Measurements from ENCODE around the gene ARHGAP22. TPM values are rescaled to one million over a fixed set of nuclear protein-coding genes. Genes with fewer than 3 reads are reported as not detected.

ARHGAP22 gene
- total RNA-seq, 1 experiment from 2014 or later, result 9.9 TPM

- H3K27me3 ChIP-seq (ENCODE audit: insufficient read depth, low read length), result no peaks in the 10 kb centered on the region
- TF ChIP-seq EGR1 (IDR thresholded peaks at IDR 0.05; ENCODE audit: low read depth) (no peak), YY1 (IDR thresholded peaks at IDR 0.05; ENCODE audit: extremely low read depth, insufficient replicate concordance, low read depth, low read length) (no peak), SP1 (IDR thresholded peaks at IDR 0.05; ENCODE audit: low read depth) (no peak), MAX (IDR thresholded peaks at IDR 0.05) (no peak), CTCF (IDR thresholded peaks at IDR 0.05 in 2 of 3, conservative IDR thresholded peaks at IDR 0.05 in 1 of 3; ENCODE audit: borderline replicate concordance in 1 of 3, insufficient read depth in 1 of 3, low read depth in 2 of 3, low read length in 2 of 3) (no peak), CEBPB (IDR thresholded peaks at IDR 0.05; ENCODE audit: low read depth) (no peak), CBX3 (IDR thresholded peaks at IDR 0.05; ENCODE audit: low read depth) (no peak), SRF (IDR thresholded peaks at IDR 0.05; ENCODE audit: low read depth) (no peak), ZFX (IDR thresholded peaks at IDR 0.05) (no peak), SIN3A (IDR thresholded peaks at IDR 0.05; ENCODE audit: low read depth) (no peak), ELF1 (IDR thresholded peaks at IDR 0.05; ENCODE audit: borderline replicate concordance, low read depth) (no peak), REST (IDR thresholded peaks at IDR 0.05; ENCODE audit: low read depth) (no peak), ATF3 (IDR thresholded peaks at IDR 0.05) (no peak), FOSL1 (IDR thresholded peaks at IDR 0.05; ENCODE audit: low read depth) (no peak), POLR2A (IDR thresholded peaks at IDR 0.05; ENCODE audit: borderline replicate concordance, extremely low read depth, insufficient read depth, insufficient read length) (no peak), POLR2AphosphoS5 (IDR thresholded peaks at IDR 0.05; ENCODE audit: low read depth, low read length) (no peak), TCF7L2 (IDR thresholded peaks at IDR 0.05; ENCODE audit: borderline replicate concordance, extremely low read depth, insufficient read depth, insufficient read length) (no peak), RAD21 (IDR thresholded peaks at IDR 0.05; ENCODE audit: low read depth) (no peak), EZH2 (IDR thresholded peaks at IDR 0.05) (no peak), EZH2phosphoT487 (IDR thresholded peaks at IDR 0.05; ENCODE audit: borderline replicate concordance) (no peak)
- intact Hi-C loops (cut with micrococcal nuclease), result no loop called here
- H3K9me3 ChIP-seq (ENCODE audit: control insufficient read depth in 1 of 2, insufficient read depth in 1 of 2, low read depth in 1 of 2, low read length in 2 of 2), result no peaks in the 10 kb centered on the region
- no peak for ATAC-seq
- no peaks in the 10 kb centered on the region for H3K9me2 ChIP-seq (ENCODE audit: insufficient read depth)
- no peak for DNase-seq (ENCODE audit: low read depth, low spot score)
- ChIA-PET POLR2A (no interaction called here), CTCF (no interaction called here), RAD21 (ENCODE audit: low non-redundant PET in 1 of 2, low total read pairs in 2 of 2, uncharacterized antibody in 2 of 2, unreplicated experiment in 2 of 2) (no interaction called here)
- no peaks in the 10 kb centered on the region for H3K36me3 ChIP-seq (ENCODE audit: control insufficient read depth in 1 of 2, insufficient read depth in 2 of 2, low read length in 2 of 2)
- no peak overlapping the region for H3K27ac ChIP-seq (ENCODE audit: low read depth, low read length)
- no peaks in the 10 kb centered on the region for H4K20me1 ChIP-seq (ENCODE audit: insufficient read depth)
- H3K79me2 ChIP-seq (ENCODE audit: insufficient read depth, low read length), result no peaks in the 10 kb centered on the region
- H3K4me2 ChIP-seq (ENCODE audit: low read length), result no peak overlapping the region
- no TSS peak for BruUV-seq (replicated peaks)
- no peak overlapping the region for H3K9ac ChIP-seq (ENCODE audit: low read length)
- no peaks in the 10 kb centered on the region for H3K4me1 ChIP-seq (ENCODE audit: control insufficient read depth in 1 of 2, insufficient read depth in 2 of 2, low read length in 2 of 2)
- H2AFZ ChIP-seq (ENCODE audit: low read depth, low read length, poor library complexity, severe bottlenecking), result no peak overlapping the region
- no peak overlapping the region for H3K4me3 ChIP-seq (replicated peaks in 1 of 2; ENCODE audit: low read depth in 1 of 2, low read length in 2 of 2)
Observed at GRCh38 chr10:48464121-48464870, 140.6 kb downstream of the ARHGAP22 start.

Measured in HCT116 (cell line).